A549 (cell line): Measurements from ENCODE around the gene DHX35. TPM values are rescaled to one million over a fixed set of nuclear protein-coding genes. Genes with fewer than 3 reads are reported as not detected.

Experiments
- ATAC-seq, 2 experiments: fragments of 200-7000 bp in 1 of 2; fragments of >200 bp in 1 of 2; cut with Nextera tagmentation in 1 of 2; cut with Tn5 transposase in 1 of 2; 3 replicates each; pipeline versions ENCODE4 v1.8.0 to v1.9.1; 2018 to 2020; ENCODE audit warnings: mild to moderate bottlenecking in 1 of 2, moderate library complexity in 1 of 2
- CTCF ChIA-PET: fragments of 300-600 bp; sonication (Branson Sonifier 250); formaldehyde crosslinking; extraction: SDS; loops from one replicate; lab custom pipeline; 2021; ENCODE audit warnings: antibody characterized with exemption, inconsistent platforms; lab: Yijun Ruan, JAX
- POLR2A ChIA-PET: fragments of 350-600 bp; formaldehyde crosslinking; extraction: SDS; loops from one replicate; lab custom pipeline; 2021; ENCODE audit warnings: antibody characterized with exemption, inconsistent platforms; lab: Yijun Ruan, JAX
- DNase-seq, 2 experiments: peaks; one replicate each; pipeline versions ENCODE4 v3.0.0 to v3.0.0-alpha.2; 2011 to 2016; ENCODE audit warnings: low read depth in 1 of 2, low spot score in 1 of 2
- FAIRE-seq: peaks from 2 replicates; lab custom pipeline; 2011; peaks lifted over from hg19 to GRCh38; lab: Jason Lieb, UNC
- H3K27ac ChIP-seq, 2 experiments: fragments of >200 bp; sonication (Bioruptor Twin); formaldehyde crosslinking; 3 replicates each; pipeline ENCODE4 v1.5.1; 2016 to 2017
- H3K4me1 ChIP-seq: fragments of >200 bp; sonication (Bioruptor Twin); formaldehyde crosslinking; 3 replicates; pipeline ENCODE4 v1.6.1; 2016
- H3K4me2 ChIP-seq: fragments of >200 bp; sonication (Bioruptor Twin); formaldehyde crosslinking; 3 replicates; pipeline ENCODE4 v1.6.1; 2016
- H3K4me3 ChIP-seq: fragments of >200 bp; sonication (Bioruptor Twin); formaldehyde crosslinking; 3 replicates; pipeline ENCODE4 v1.5.1; 2016
- H3K9me3 ChIP-seq: fragments of >200 bp; sonication (Bioruptor Twin); formaldehyde crosslinking; 3 replicates; pipeline ENCODE4 v1.6.1; 2016
- BHLHE40 ChIP-seq: IDR thresholded peaks from 2 replicates; pipeline ENCODE4 v1.6.1; 2012; ENCODE audit warnings: low read depth, low read length, inconsistent platforms
- CHD2 ChIP-seq: fragments of 150-350 bp; IDR thresholded peaks from 2 replicates; pipeline ENCODE4 v1.6.1; 2014; ENCODE audit warnings: low read length; ENCODE audit not compliant: partially characterized antibody
- CHD4 ChIP-seq: fragments of 200-600 bp; sonication (generic); IDR thresholded peaks from 2 replicates; pipeline ENCODE4 v1.6.1; 2016; ENCODE audit warnings: antibody characterized with exemption, mild to moderate bottlenecking, borderline replicate concordance
- E2F6 ChIP-seq: IDR thresholded peaks from 2 replicates; pipeline ENCODE4 v1.6.1; 2012; ENCODE audit warnings: low read depth, borderline replicate concordance
- FOSL2 ChIP-seq, 2 experiments: fragments of 450-650 bp in 1 of 2; fragments of >200 bp in 1 of 2; sonication (Bioruptor Twin) in 1 of 2; formaldehyde crosslinking; IDR thresholded peaks; 2 replicates each; pipeline versions ENCODE4 v1.5.0 to v1.6.1; 2016 to 2020; ENCODE audit warnings: mild to moderate bottlenecking in 1 of 2, moderate library complexity in 1 of 2
- GATA3 ChIP-seq: IDR thresholded peaks from 2 replicates; pipeline ENCODE4 v1.6.1; 2012; ENCODE audit warnings: borderline replicate concordance
- HOXB13 ChIP-seq: fragments of 250-450 bp; sonication (Bioruptor Pico); IDR thresholded peaks from 2 replicates; pipeline ENCODE4 v1.5.0; 2020; ENCODE audit warnings: low read depth, mild to moderate bottlenecking, moderate library complexity
- HOXB5 ChIP-seq: fragments of 250-450 bp; sonication (Bioruptor Pico); IDR thresholded peaks from 2 replicates; pipeline ENCODE4 v1.5.0; 2020; ENCODE audit warnings: mild to moderate bottlenecking, moderate library complexity
- KDM1A ChIP-seq: fragments of 200-600 bp; sonication (generic); IDR thresholded peaks from 2 replicates; pipeline ENCODE4 v1.6.1; 2016; ENCODE audit warnings: low read depth, mild to moderate bottlenecking
- MAFK ChIP-seq: fragments of 450-650 bp; IDR thresholded peaks from 2 replicates; pipeline ENCODE4 v1.6.1; 2014; ENCODE audit not compliant: partially characterized antibody
- MYC ChIP-seq: IDR thresholded peaks from 2 replicates; pipeline ENCODE4 v1.6.1; 2012; ENCODE audit warnings: mild to moderate bottlenecking, inconsistent platforms, low read length, improper control_type of control experiment, borderline replicate concordance
- NFE2L2 ChIP-seq: fragments of 150-350 bp; conservative IDR thresholded peaks from 2 replicates; pipeline ENCODE4 v1.6.1; 2014; ENCODE audit warnings: low read length
- NPAS2 ChIP-seq: fragments of 250-450 bp; sonication (Bioruptor Pico); IDR thresholded peaks from 2 replicates; pipeline ENCODE4 v1.8.0; 2022; ENCODE audit warnings: mild to moderate bottlenecking, moderate library complexity, borderline replicate concordance
- RARB ChIP-seq: fragments of 250-450 bp; sonication (Bioruptor Pico); IDR thresholded peaks from 2 replicates; pipeline ENCODE4 v1.8.0; 2021; ENCODE audit warnings: mild to moderate bottlenecking, moderate library complexity
- RFX5 ChIP-seq: fragments of 450-650 bp; IDR thresholded peaks from 2 replicates; pipeline ENCODE4 v1.7.1; 2014; ENCODE audit warnings: antibody characterized with exemption, mild to moderate bottlenecking, moderate library complexity
- SMC3 ChIP-seq: fragments of >200 bp; sonication (Bioruptor Twin); formaldehyde crosslinking; IDR thresholded peaks from 3 replicates; pipeline ENCODE4 v1.6.1; 2018; ENCODE audit warnings: inconsistent platforms
- SREBF2 ChIP-seq: fragments of 450-650 bp; IDR thresholded peaks from 2 replicates; pipeline ENCODE4 v1.6.1; 2014; ENCODE audit warnings: mild to moderate bottlenecking, moderate library complexity
- TFCP2L1 ChIP-seq: fragments of 250-450 bp; sonication (Bioruptor Pico); IDR thresholded peaks from 2 replicates; pipeline ENCODE4 v1.5.0; 2021; ENCODE audit warnings: mild to moderate bottlenecking
- TP53 ChIP-seq: fragments of 250-450 bp; sonication (Bioruptor Pico); IDR thresholded peaks from 2 replicates; pipeline ENCODE4 v1.5.0; 2021; ENCODE audit warnings: mild to moderate bottlenecking, moderate library complexity
- ZSCAN20 ChIP-seq: fragments of 250-450 bp; sonication (Bioruptor Pico); IDR thresholded peaks from 2 replicates; pipeline ENCODE4 v1.8.0; 2022; ENCODE audit warnings: mild to moderate bottlenecking, moderate library complexity
- WGBS: methylation state at CpG from one replicate; pipeline ENCODE4 v1.1.6; 2017; ENCODE audit errors: missing lambda C conversion rate; 5-methylcytosine and 5-hydroxymethylcytosine counted together
- polyA plus RNA-seq, 4 experiments: library from polyadenylated mRNA; depleted of rRNA in 3 of 4; stranded (reverse); fragments of >200 nt; fragmentation: RNase III in 1 of 4; extraction: RNeasy Plus Mini Kit Qiagen cat#74134 plus additional on column Dnase treatment in 1 of 4; gene quantifications; 2 replicates in 3 of 4; 3 replicates in 1 of 4; pipeline ENCODE4 v1.2.3, GENCODE V29; 2011 to 2017
- TF ChIP-seq, protein P1 (sequence below): fragments of 250-450 bp; sonication (Bioruptor Pico); IDR thresholded peaks from 2 replicates; pipeline ENCODE4 v1.5.0; 2021; ENCODE audit warnings: mild to moderate bottlenecking, moderate library complexity, borderline replicate concordance

DHX35 gene
- polyA plus RNA-seq, 2 of the 4 experiments (the other 2 are of a cell fraction), result 7.7 to 13.8 TPM

DNA sequence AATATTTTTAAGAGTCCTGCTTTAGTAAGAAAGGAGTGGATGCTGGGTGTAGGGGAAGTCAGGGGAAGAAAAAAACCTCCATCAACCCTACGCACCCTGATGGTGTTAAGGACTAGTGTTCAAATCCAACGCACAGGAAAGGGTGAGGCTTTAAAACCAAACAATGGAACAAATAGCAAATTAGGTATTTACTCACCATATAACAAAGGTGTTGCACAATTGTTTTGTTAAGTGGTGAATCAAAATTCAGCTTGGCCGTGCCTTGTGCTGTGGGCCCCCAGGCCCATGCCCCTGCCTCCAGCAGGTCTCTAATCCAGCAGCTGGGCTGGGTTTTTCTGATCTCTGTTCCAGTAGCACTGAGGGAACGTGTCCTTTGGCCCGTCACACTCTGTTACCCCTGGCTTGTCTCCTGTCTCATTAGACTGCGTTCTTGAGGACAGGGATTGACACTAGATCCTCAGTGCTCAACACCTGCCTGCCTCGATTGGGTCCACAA is 24.1 kb upstream of the DHX35 start:
- WGBS, result 74% methylated on average over 7 of the region's 7 CpGs
- Histone ChIP-seq H3K4me3 (no peak overlapping the region), H3K9me3 (no peaks in the 10 kb centered on the region), H3K4me2 (no peak overlapping the region), H3K4me1 (peaks cover 28% of the 10 kb centered on the region), H3K27ac (no peak overlapping the region)
- DNase-seq (no peak), ATAC-seq (no peak), FAIRE-seq (no peak)
- ChIA-PET POLR2A (no interaction called here), CTCF (interaction anchor here (1.0 to 1.6 kb wide), 3 partner anchors 8 to 36 kb away, joined by 3 read pairs; partner anchors contain the start of gene FAM83D)
- TF ChIP-seq, protein P1, sequence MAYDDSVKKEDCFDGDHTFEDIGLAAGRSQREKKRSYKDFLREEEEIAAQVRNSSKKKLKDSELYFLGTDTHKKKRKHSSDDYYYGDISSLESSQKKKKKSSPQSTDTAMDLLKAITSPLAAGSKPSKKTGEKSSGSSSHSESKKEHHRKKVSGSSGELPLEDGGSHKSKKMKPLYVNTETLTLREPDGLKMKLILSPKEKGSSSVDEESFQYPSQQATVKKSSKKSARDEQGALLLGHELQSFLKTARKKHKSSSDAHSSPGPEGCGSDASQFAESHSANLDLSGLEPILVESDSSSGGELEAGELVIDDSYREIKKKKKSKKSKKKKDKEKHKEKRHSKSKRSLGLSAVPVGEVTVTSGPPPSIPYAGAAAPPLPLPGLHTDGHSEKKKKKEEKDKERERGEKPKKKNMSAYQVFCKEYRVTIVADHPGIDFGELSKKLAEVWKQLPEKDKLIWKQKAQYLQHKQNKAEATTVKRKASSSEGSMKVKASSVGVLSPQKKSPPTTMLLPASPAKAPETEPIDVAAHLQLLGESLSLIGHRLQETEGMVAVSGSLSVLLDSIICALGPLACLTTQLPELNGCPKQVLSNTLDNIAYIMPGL (CRISPR knock-in tag), result no peak
- no peak for TF ChIP-seq SMC3

- H3K4me2 ChIP-seq, result no peak overlapping the region
- no peak overlapping the region for H3K27ac ChIP-seq
- 92% methylated on average over 2 of the region's 2 CpGs for WGBS
- POLR2A ChIA-PET, result no interaction called here
- no peak for DNase-seq
- ATAC-seq, result no peak
- no peak for FAIRE-seq
- no peaks in the 10 kb centered on the region for H3K9me3 ChIP-seq
- CTCF ChIA-PET, result interaction anchor here (1.0 kb wide), 1 partner anchor 79 kb away, joined by 3 read pairs; no protein-coding TSS in a partner anchor
- no peak overlapping the region for H3K4me3 ChIP-seq
- peaks cover 20% of the 10 kb centered on the region for H3K4me1 ChIP-seq
- TF ChIP-seq RFX5, result no peak
- TF ChIP-seq HOXB5 (CRISPR knock-in tag), result no peak
- no peak for TF ChIP-seq NPAS2 (CRISPR knock-in tag)
- no peak for TF ChIP-seq MYC
- no peak for TF ChIP-seq RARB (CRISPR knock-in tag)
- no peak for TF ChIP-seq TP53 (CRISPR knock-in tag)
- TF ChIP-seq HOXB13 (CRISPR knock-in tag), result no peak
- no peak for TF ChIP-seq SREBF2
- TF ChIP-seq GATA3, result no peak
- no peak for TF ChIP-seq CHD4
- no peak for TF ChIP-seq TFCP2L1 (CRISPR knock-in tag)
- no peak for TF ChIP-seq CHD2
- TF ChIP-seq ZSCAN20 (CRISPR knock-in tag), result no peak
- no peak for TF ChIP-seq NFE2L2
- TF ChIP-seq FOSL2 (IDR thresholded peaks at IDR 0.05), result no peak
- TF ChIP-seq FOSL2 (CRISPR knock-in tag; IDR thresholded peaks at IDR 0.05), result no peak
- no peak for TF ChIP-seq KDM1A
- no peak for TF ChIP-seq E2F6
- TF ChIP-seq, protein P1 (CRISPR knock-in tag), result no peak
- TF ChIP-seq BHLHE40, result no peak
- TF ChIP-seq MAFK, result no peak
Observed at GRCh38 chr20:38939686-38940085, 22.5 kb upstream of the DHX35 start.
